Activated CD8-positive, alpha-beta memory T cell treated with anti-CD3 and anti-CD28 coated beads, Interleukin-2, amount 50 U/mL, for 1 hour (primary cell): ENCODE results near the gene PRM1.

Experiments used
- DNase-seq: peaks from one replicate; pipeline ENCODE4 v3.0.0-alpha.2; 2020; ENCODE audit errors: extremely low read depth

PRM1 gene, protein sequence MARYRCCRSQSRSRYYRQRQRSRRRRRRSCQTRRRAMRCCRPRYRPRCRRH

DNA sequence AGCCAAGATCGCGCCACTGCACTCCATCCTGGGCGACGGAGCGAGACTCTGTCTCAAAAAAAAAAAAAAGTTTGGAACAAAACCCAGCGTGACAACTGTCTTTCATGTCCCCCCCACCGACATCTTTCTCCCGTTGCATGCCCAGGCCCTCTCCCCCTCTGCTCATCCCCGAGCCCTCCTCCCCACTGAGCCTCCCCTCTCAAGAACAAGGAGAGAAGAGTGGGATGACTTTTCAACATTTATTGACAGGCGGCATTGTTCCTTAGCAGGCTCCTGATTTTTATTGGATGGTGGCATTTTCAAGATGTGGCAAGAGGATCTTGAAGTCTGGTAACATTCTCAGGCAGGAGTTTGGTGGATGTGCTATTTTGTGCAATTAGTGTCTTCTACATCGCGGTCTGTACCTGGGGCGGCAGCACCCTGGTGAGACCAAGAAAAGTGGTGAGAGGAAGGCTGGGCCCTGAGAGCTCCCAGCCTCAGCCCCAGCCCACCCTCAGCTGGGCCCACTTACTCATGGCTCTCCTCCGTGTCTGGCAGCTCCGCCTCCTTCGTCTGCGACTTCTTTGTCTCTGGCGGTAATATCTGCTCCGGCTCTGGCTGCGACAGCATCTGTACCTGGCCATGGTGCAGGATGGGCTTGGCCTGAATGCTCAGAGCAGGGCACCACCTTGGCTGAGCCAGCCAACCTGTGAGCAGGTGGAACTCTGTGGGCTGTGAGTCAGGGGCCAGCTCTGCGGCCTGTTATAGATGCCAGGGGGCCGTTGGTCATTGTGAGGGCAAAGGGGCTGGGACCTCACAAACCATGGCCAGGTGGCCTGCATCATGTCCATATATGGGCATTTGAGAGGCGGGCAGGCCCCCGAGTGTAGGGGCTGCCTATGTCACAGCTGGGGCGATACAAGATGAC, at the start of gene PRM1:
PRM1 (minus strand) TSS at position 715 of the 907 bp plus-strand sequence; CDS start at position 623, 92 bp downstream.
- DNase-seq, result no peak

DNA sequence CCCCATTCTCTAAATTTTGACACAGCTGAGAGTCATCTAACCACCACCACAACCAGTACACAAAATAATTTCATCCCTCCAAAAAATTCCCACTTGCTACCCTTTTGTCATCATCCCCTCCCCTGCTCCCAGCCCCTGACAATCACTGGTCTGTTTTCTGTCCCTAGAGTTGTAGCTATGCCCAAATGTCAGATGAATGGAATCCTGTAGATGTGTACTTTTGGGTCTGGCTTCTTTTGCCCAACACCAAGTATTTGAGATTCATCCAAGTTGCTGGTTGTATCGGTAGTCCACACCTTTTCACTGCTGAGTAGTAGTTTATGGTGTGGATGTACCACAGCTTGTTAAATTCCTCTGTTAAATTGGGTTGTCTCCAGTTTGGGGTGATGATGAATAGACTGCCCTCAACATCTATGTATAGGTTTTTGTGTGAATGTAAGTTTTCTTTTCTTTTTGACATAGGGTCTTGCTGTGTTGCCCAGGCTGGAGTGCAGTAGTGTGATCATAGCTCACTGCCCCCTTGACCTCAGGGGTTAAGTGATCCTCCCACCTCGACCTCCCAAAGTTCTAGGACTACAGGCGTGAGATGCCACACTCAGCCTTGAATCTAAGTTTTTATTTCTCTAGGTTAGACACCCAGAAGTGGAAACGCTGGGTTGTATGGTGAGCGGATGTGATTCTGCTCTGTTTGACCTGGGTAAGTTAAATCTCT, 49.6 kb upstream of the PRM1 start:
- no peak for DNase-seq

DNA sequence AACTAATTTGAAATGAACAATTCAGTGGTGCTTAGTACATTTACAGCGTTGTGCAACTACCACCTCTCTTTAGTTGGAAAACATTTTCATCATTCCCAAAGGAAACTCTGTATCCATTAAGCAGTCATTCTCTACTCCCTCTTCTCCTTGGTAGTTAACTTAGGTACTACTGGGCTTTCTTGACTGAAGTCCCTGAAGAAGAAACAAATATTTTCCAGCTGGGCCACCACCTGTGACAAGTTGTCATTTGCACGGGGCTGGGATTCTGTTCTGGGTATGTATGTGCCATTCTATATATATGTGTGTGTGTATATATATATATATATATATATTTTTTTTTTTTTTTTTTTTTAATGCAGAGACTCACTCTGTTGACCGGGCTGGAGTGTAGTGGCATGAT, 48.8 kb upstream of the PRM1 start:
- no peak for DNase-seq

DNA sequence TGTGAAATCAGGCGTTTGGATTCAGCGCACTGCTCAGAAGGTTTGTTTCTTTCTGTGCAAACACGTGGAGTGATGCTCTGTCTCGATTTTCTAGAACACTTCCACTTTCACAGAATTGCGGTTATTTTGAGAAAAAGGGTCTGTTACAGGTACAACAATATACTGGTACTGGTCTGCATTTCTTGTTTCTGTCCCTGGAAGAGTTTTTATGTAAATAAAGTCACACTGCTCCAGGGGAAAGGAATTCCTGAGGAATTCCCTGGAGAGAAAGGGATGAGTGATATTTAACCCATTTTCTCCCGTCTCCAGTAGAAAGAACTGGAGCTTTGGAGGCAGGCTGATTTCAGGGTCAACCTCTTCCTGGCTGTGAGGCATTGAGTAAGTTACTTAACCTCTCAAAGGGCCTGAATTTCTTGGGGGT, 48.0 kb upstream of the PRM1 start:
- DNase-seq, result no peak

DNA sequence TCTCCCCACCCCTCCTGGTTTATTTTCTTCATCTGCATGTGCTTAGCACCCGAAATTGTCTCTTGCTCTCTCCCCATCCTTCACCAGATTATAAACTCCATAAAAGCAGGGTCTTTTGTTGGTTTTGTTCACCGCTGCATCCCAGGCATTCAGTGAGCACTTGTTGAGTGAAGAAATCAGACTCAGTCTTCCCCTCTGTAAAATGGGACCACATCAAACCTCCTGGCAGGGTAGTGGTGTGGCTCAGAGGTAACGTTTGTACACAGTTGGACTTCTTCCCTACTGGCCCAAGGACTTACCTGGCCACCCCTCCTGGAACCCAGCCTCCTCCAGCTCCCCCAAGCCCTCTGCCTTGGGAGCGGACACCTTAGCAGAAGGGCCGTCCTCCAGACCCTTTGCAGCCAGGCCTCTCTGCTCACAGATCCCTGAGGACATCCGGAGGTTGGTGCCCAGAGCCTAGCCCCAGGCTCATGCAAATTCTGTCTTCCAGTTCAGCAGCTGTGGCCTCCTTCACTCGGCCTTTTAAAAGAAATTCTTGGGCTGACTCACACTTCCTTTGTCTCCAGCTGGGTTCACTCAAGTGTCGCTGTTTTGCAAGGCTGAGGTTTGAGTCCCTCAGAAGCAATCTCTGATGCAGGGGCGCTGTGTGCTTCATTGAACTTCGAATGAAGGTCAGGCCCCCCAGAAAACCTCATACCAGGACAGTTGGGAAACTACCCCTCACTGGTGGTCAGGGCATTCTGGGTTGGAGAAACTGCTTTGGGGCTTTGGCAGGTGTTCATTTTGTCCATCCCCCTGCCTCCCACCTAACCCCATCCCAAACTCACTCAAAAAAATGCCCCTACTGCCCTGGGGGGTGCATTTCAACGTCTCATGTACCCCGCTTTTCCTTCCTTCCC, 47.3 kb upstream of the PRM1 start:
- DNase-seq, result peak; percentile 20

DNA sequence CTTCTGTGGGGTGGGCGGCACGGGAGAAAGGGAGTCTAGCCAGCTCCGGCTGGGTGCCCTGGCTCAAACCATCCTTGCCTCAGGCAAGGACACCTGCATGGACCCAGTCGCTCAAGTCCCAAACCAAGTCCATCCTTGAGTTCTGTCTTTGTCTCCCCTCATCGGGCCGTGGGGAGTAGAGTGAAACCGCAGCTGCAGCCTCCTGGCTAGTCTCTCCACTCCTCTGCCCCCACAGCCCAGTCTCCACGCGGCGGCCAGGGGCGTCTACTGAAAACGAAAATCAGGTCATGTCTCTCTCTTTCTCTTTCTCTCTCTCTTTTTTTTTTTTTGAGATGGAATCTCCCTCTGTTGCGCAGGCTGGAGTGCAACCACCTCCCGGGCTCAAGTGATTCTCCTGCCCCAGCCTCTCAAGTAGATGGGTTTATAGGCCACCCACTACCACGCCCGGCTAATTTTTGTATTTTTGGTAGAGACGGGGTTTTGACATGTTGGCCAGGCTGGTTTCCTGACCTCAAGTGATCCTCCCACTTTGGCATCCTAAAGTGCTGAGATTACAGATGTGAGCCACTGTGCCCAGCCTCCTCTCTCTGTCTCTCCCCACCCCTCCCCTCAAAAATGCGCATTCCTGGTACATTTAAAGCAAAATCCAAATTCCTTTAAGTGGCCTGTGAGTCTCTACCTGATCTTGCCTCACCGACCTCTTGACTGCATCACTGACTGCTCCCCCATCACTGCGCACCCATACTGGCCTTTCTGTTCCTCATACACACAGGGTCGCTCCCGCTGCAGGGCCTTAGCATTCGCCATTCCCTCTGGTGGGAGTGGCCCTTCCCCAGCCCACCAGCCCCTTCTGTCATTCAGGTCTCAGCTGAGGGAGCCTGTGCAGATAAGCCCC, 46.4 kb upstream of the PRM1 start:
- DNase-seq, result no peak

DNA sequence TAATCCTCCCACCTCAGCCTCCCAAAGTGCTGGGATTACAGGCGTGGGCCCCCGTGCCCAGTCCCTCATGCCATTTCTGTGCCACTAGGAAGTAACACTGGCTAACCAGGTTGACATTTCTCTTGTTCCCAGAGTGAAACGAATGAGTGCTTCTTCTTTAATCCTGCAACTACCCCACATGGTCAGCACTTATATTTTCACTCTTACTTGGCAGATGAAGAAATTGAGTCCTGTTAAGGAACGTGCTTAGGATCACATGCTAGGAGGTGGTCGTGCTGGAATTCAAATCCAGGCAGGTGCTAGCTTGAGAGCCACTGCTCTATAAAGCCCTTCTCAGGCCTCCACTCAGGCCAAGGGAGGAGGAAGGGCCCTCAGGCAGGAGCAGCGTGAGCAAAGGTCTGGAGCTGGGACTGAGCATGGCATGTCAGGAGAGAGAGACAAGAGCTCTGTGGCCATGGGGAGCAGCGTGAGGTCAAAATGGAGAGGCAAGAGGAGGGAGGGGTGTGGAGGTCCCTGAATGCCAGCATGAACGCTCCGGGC, 45.7 kb upstream of the PRM1 start:
- DNase-seq, result no peak

DNA sequence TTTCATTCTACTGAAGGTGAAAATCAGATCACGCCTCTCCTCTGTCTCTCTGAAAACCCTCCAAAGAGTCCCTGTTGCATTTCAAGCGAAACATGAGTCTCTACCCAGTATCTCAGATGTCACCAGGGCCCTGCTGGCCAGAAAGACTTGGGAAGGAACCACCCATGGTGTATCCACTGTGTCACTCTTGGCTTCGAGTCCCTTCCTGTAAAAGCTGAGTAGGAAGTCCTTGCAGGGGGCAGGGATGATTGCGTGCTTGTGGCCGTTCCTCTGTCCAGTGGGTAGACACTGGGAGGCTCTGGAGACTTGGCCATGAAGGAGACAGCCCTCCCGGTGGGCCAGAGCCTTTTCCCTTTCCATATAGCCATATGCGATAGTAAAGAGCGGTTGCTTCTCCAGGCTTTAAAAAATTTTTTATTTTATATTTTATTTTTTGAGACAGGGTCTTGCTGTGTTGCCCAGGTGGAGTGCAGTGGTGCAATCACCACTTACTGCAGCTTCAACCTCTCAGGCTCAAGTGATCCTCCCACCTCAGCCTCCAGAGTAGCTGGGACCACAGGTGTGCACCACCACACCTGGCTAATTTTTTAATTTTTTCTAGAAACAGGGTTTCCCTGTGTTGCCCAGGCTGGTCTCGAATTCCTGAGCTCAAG, 45.1 kb upstream of the PRM1 start:
- no peak for DNase-seq

DNA sequence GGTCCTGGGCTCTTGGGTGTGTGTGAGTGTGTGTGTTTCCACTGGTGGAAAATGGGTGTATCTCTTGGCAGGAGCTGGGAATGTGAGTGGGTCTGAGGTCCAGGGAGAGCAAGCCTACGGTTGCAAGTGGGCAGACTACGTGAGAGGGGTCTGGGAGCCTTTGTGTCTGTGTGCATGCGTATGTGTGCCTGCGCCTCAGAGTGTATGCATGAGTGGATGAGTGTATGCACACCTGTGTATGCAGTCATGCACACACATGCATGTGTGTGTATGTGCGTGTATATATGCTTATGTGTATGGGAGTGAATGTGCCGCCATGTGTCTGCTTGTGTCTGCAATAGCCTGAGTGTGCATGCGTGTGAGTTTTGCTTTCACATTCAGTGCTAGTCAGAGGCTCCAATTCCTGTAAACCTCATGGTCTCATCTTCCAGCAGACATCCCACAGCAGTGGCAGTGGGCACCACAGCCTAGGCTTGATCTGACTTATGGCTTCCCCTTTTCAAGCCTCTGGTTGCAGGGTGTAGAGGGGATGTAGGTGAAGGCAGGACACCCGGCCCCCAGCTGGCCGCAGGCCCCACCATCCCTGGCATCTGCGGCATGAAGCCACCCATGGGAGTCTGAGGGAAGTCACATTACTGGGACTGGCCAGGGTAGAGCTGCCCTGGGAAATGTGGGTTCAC, 44.4 kb upstream of the PRM1 start:
- no peak for DNase-seq

DNA sequence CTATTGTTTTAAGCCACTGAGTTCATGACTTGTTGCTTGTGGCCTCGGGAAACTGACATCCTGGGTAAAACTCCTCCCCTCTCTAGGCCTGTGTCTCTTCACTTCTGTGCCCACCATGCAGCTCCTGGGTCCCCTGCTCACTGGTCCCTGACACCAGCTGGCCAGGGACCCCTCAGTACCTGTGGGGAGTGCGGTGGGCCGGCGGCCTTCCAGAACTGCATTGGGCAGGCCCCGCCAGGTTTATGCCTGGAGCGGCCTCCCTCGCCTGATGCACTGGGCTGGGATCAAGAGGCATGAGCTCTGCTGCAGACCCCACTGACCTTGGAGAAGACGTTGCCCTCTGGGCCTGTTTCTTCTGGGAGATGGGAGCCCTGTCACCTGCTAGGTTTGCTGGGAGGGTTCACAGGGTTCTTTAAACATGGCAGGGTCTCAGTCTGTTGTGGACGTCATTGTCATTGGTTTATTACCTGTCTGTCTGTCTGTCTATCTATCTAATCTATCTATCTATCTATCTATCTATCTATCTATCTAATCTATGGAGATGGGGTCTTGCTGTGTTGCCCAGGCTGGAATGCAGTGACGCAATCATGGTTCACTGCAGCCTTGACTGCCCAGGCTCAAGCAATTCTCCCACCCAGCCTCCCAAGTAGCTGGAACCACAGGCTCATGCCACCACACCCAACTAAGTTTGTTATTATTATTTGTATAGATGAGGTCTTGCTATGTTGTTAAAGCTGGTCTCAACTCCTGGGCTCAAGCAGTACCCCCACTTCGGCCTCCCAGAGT, 42.6 kb upstream of the PRM1 start:
- no peak for DNase-seq

DNA sequence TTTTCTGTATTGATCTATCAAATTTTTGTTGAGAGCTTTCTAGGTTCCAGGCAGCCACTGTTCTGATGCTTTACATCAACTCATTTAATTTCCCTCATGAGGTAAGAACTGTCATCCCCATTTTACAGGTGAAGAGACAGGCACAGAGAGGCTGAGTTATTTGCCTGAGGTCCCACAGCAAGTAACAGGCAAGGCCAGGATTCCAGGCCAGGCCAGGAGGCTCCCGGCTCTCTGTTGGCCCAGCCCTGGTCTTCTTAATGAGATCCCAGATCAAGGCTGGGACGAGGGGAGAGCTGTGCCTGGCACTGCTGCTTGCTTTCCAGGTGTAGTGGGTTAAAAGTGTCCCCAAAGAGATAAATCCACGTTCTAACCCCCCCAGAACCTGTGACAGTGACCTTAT, 41.7 kb upstream of the PRM1 start:
- DNase-seq, result no peak

DNA sequence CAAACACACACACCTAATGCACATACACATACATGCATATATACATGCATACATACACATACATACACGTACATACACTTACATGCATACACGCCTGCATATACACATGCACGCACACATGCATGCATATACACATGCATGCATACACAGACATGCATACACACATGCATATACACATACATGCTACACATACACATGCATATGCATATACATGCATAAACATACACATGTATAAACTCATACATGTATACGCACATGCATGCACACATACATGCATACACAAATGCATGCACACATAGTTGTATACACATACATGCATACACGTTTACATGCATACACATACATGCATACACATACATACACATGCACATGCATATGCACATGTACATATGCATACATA, 40.5 kb upstream of the PRM1 start:
- DNase-seq, result no peak

DNA sequence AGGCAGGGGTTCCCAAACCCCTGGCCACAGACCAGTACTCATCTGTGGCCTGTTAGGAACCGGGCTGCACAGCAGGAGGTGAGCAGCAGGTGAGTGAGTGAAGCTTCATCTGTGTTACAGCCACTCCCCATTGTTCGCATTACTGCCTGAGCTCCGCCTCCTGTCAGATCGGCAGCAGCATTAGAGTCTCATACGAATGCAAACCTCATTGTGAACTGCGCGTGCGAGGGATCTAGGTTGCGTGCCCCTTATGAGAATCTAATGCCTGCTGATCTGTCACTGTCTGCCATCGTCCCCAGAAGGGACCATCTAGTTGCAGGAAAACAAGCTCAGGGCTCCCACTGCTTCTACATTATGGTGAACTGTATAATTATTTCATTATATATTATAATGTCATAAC, 39.0 kb upstream of the PRM1 start:
- no peak for DNase-seq

DNA sequence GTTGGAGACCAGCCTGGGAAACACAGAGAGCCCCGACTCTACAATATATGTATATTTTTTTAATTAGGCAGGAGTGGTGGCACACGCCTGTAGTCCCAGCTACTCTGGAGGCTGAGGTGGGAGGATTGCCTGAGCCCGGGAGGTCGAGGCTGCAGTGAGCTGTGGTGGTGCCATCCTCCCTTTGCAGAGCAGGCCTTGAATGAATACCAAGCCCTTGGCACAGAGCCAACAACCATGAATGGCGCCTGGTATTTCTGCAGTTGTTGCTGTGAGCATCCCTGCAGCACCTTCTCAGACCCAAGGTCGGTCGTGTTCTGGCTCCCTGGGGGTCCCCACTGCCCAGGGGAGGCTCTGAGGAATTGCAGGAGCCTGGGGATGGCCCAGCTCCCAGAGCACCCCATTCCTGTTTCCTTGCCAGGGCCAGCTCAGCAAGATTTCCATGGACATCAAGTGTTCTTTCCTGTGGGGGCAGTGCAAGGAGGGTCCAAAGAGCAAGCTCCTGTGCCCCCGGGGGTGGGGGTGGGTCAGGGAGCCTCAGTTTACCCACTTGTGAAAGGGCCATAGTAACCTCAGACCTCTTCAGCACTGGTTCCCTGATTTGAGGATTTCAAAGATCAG, 38.5 kb upstream of the PRM1 start:
- no peak for DNase-seq

DNA sequence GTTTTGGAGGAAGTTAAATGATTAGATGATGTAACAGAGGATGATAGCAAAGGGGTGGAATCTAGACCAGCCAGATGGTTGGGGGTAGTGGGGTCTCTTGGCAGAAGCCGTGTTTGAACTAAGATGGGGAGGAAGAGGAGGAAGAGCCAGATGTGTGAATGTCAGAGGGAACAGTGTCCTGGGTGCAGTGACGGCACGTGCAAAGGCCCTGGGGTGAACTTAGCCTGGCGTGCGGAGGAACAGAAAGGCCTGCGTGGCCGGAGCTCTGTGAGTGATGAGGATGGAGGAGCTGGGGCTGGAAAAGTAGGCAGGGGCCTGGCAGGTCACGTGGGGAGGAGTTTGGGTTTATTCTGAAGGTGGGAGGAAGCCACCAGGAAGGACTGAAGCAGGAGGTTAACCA, 37.7 kb upstream of the PRM1 start:
- no peak for DNase-seq

DNA sequence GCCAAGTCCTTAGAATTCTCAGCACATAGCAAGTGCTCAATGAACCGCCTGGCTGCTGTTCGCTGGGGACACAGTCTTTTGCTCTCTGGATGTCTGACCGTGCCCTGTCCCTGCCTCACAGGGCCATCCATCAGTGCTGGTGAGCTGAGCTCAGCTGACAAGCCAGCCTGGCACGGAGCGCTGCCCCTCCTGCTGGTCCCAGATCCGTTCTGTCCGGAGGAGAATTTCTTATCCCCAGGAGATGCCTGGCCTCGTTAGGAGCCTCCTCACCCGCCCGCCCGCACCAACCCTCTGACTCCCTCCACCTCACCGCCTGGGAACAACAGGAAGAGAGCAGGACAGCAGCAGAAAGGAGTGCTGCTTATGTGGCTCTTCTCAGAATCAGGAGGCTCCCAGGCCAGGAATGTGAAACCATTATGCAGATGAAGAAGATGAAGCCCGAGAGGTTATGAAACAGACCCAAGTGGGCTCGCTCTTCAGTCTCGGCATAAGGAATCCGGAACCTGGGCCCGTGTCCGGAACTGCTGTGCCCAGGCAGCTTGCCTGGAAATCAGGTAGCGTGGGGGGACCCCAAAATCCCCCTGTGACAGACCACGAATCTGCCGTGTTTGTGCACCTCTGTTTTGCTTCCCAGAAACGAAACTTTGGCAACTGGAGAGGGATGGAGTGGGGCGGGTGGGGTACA, 35.3 kb upstream of the PRM1 start:
- no peak for DNase-seq

DNA sequence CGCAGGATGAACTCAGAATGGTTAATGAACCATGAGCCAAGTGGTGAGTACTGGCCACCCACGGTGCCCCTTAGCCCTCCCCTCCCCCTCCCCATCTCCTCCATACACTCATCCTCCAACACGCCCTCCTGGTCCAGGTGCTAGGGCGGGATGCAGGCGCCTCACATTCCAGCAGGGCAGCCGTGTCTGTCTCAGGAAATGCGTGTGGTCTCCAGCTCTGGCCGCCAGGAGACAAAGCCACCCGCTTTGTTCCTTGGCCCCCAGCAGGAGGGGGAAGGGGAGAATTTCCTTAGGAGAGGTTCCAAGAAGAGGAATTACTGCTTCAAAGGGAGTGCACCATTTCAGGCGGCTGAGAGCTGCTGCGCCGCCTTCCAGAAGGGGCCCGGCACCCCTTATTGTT, 34.4 kb upstream of the PRM1 start:
- no peak for DNase-seq
